Measurements from ENCODE around the gene NLGN3. TPM values are rescaled to one million over a fixed set of nuclear protein-coding genes. Genes with fewer than 3 reads are reported as not detected.

NLGN3 gene
- total RNA-seq, 1 experiment from 2014 or later: 0.22 TPM

GRCh38 chrX:71118032-71118984, 26.3 kb upstream of the NLGN3 start, which contains the start of gene MED12:
Gene MED12, plus strand, starts transcription at chrX:71118596. Its CDS starts 159 bp downstream, at chrX:71118755.
- DNase-seq (ENCODE audit: low spot score): peak; percentile 55

GRCh38 chrX:71118985-71119535, 25.6 kb upstream of the NLGN3 start:
- DNase-seq (ENCODE audit: low spot score): no peak

DNA sequence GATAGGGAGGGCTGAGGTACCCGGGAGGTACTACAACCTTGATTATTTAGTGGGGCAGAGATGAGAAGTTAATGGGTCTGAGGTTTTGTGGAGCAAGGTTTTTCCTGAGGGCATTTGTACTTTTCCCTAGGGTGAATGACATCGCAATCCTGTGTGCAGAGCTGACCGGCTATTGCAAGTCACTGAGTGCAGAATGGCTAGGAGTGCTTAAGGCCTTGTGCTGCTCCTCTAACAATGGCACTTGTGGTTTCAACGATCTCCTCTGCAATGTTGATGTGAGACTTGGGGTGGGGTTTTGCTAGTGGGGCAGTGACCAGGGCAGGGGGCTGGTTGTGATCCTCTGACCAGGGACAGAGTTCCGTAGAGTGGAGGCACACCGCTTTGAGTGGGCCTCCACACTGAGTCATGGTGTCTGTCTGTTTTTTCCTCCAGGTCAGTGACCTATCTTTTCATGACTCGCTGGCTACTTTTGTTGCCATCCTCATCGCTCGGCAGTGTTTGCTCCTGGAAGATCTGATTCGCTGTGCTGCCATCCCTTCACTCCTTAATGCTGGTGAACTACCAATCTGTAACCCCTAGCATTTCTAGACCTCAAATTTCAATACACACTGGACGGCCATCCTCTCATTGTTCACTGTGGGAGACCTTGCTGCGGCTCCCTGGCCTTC, 16.3 kb upstream of the NLGN3 start:
- peak; percentile 22 for DNase-seq (ENCODE audit: low spot score)

- DNase-seq (ENCODE audit: low spot score): no peak
Observed at GRCh38 chrX:71128915-71129765, 15.5 kb upstream of the NLGN3 start.

DNA sequence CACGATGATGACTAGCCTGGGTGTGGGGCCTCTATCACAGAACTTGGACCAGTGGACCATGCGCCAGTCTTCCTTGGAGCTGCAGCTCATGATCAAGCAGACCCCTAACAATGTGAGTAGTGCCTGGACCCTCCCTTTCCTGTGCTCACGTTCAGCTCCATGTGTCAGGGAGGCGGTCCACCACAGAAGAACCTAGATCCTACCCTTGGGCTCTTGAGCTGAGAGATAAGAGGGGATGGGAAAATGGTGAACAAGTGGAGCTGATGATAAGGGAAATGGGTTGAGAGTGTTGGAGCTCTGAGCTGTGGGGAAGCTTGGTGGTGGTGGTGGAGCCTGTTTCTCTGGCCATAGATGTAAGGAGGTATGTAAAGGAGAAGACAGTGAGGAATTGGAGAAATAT, 13.1 kb upstream of the NLGN3 start:
- DNase-seq (ENCODE audit: low spot score): no peak

DNA sequence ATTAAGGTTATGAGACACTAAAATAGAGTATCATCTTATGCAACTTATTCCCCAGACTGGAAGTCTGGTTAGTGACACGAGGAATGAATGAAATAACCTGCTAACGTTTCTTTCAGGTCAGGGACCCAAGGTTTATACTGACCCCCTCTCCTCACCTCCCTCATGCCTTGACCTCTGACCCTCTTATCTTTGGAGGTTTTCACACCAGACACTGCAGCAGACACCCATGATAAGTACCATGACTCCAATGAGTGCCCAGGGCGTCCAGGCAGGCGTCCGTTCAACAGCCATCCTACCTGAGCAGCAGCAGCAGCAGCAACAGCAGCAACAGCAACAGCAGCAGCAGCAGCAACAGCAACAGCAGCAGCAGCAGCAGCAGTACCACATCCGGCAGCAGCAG, 4.2 kb upstream of the NLGN3 start:
- no peak for DNase-seq (ENCODE audit: low spot score)

- no peak for DNase-seq (ENCODE audit: low spot score)
Observed at GRCh38 chrX:71143508-71143907, 1.1 kb upstream of the NLGN3 start.

DNA sequence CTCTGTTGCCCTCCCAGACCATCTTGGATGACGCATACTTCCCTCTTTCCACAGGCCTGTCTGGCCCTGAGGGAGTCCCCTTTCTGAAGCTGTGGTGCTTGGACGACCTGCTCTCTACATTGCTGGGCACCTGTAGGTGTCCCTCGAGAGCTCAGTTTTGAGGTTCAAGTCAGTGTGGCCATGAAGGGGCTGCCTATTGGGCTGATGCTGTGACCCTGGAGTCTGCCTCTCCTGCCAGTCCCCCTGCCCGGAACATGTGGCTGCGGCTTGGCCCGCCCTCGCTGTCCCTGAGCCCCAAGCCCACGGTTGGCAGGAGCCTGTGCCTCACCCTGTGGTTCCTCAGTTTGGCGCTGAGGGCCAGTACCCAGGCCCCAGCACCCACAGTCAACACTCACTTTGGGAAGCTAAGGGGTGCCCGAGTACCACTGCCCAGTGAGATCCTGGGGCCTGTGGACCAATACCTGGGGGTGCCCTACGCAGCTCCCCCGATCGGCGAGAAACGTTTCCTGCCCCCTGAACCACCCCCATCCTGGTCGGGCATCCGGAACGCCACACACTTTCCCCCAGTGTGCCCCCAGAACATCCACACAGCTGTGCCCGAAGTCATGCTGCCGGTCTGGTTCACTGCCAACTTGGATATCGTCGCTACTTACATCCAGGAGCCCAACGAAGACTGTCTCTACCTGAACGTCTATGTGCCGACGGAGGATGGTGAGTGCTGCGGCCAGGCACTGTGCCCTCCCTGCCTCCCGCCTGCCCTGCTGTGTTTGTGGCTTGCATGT, 3.0 kb downstream of the NLGN3 start:
- DNase-seq (ENCODE audit: low spot score): no peak

DNA sequence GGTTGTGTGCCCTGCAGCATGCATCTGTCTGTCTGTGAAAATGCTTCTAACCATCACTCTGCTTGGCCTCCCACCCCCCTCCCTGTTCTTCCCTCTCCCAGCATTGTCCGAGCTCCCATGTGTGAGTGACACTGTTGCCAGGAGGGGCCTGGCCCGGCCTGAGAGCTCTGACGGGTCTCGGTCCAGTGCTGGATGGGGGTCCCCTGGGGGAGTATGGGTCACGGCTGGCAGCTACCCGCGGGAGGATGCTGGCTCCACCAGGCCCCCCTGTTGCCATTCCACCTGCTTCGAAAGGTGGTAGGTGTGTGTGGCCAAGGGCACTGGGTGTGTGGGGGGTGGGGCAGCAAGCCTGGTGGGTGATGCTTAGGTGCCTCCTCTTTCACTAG, 3.6 kb downstream of the NLGN3 start:
- no peak for DNase-seq (ENCODE audit: low spot score)

DNA sequence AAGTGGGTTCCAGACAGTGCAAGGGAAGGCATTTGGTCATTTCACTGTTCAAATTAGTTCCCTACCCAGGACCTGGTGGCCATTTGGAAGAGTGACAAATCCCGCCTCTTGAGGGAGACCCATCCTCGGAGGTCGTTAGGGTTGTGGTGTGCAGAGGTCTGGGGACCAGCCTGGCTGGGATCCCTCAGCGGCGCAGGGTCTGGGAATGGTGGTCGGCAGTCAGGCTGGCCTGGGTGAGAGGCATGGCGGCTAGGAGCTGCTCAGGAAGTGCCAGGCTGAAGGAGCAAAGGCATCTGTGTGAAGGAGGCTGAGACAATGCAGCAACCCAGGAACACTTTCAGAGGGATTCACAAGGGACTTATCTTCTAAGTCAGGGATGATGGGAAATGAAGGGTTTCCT, 6.7 kb downstream of the NLGN3 start:
- DNase-seq (ENCODE audit: low spot score): no peak

DNA sequence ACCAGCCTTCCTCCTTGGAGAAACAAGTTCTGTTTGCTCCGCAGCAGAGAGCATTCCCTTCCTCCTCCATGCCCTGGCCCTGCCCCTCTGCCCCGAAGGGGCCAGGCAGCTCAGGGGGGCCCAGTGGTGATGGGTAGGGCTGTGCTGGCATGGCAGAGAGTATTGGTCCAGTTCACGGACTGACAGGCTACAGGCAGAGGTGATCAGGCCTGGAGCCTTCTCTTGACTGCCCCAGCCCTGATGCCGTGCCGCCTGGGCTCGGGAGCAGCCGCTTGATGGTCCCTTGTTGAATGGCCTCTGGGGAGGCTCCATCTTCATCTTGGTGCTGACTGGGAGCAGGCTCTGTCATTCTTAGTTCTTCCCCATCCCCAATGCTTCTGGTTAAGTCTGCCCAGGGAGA, 9.6 kb downstream of the NLGN3 start:
- no peak for DNase-seq (ENCODE audit: low spot score)

- DNase-seq (ENCODE audit: low spot score): no peak
Observed at GRCh38 chrX:71154641-71155040, 10.0 kb downstream of the NLGN3 start.

- no peak for DNase-seq (ENCODE audit: low spot score)
Observed at GRCh38 chrX:71158603-71159002, 14.0 kb downstream of the NLGN3 start.

- no peak for DNase-seq (ENCODE audit: low spot score)
Observed at GRCh38 chrX:71159335-71159734, 14.7 kb downstream of the NLGN3 start.

GRCh38 chrX:71160475-71160874, 15.8 kb downstream of the NLGN3 start:
- no peak for DNase-seq (ENCODE audit: low spot score)

- no peak for DNase-seq (ENCODE audit: low spot score)
Observed at GRCh38 chrX:71162981-71163380, 18.3 kb downstream of the NLGN3 start.

- no peak for DNase-seq (ENCODE audit: low spot score)
Observed at GRCh38 chrX:71164071-71164470, 19.4 kb downstream of the NLGN3 start.

DNA sequence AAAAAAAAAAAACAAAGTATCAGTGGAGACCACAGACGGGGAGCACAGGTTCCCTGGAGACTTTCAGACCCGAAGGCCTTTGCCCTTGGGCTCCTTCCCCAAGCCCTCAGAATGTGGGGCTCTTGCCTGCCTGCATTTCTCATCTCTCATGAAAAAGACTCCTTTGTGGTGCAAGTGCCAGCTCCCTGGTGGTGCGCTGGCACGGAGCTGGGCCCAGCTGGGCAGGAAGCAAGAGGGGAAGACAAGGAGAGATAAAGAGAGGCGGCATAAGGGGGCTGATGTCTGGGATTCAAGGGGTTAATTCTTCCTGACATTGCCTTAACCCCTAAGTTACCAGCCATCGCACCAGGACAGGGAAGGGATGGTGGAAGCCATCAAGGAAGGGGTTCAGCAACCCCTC, 21.8 kb downstream of the NLGN3 start:
- DNase-seq (ENCODE audit: low spot score): no peak

- no peak for DNase-seq (ENCODE audit: low spot score)
Observed at GRCh38 chrX:71167031-71167781, 22.6 kb downstream of the NLGN3 start.

DNA sequence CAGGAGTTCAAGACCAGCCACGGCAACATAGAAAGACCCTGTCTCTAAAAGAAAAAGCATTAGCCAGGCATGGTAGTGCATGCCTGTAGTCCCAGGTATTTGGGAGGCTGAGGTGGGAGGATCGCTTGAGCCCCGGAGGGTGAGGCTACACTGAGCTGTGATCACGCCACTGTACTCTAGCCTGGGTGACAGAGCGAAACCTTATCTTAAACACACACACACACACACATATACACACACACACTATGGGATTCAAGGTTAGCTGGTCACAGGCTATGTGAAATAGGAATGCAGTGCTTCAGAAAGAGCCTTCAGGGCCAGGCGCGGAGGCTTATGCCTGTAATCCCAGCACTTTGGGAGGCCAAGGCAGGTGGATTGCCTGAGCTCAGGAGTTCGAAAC, 23.5 kb downstream of the NLGN3 start:
- no peak for DNase-seq (ENCODE audit: low spot score)

Data from A172 (cell line).